ENCODE data around the gene UFC1. TPM values are rescaled to one million over a fixed set of nuclear protein-coding genes. Genes with fewer than 3 reads are reported as not detected.

UFC1 gene
- total RNA-seq, 1 experiment from 2014 or later, result 127 TPM

DNA sequence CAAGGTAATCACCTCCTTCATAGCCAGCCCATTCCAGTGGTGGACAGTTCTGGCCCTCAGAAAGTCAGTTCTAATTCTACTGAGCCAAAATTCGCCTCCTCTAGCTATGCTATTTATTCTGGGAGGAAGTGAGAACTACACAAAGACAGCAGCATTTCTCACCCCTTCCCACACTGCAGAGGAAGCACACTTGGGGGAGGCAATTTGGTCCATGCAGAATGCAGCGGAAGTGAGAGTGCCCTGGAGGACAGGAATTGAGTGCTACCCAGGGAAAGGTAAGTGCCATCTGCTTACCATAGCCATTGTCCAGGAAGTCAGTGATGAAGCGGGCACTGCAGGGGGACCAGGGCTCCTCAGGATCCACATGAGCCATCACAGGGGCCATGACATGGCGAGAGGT, 41.4 kb downstream of the UFC1 start:
- CTCF ChIA-PET, result no interaction called here
- no peak for DNase-seq (ENCODE audit: low read depth, low spot score)
- POLR2A ChIA-PET, result no interaction called here
- Histone ChIP-seq H3K27me3 (ENCODE audit: control insufficient read depth, insufficient read depth, low read length) (no peaks in the 10 kb centered on the region), H3K27ac (ENCODE audit: low read length) (no peak overlapping the region), H3K4me3 (ENCODE audit: low read depth in 2 of 2, low read length in 2 of 2) (no peak overlapping the region), H3K36me3 (ENCODE audit: control insufficient read depth, insufficient read depth, low read length) (no peaks in the 10 kb centered on the region), H3K9me3 (ENCODE audit: control insufficient read depth, insufficient read depth, low read depth, low read length) (no peaks in the 10 kb centered on the region), H3K4me1 (ENCODE audit: control insufficient read depth, insufficient read depth, low read length) (peaks cover 23% of the 10 kb centered on the region)
- in situ Hi-C loops (cut with HindIII; ENCODE audit: low pct_unique_long_range_greater_than_20kb, low sequenced_read_pairs), result no loop called here
- intact Hi-C loops (cut with micrococcal nuclease; ENCODE audit: unreplicated experiment), result no loop called here
- BruUV-seq (replicated peaks), result no TSS peak
- ATAC-seq, result no peak
- TF ChIP-seq TCF7L2 (IDR thresholded peaks at IDR 0.05; ENCODE audit: low read depth, low read length) (no peak), POLR2AphosphoS5 (IDR thresholded peaks at IDR 0.05; ENCODE audit: low read depth, low read length) (no peak), SIN3A (IDR thresholded peaks at IDR 0.05; ENCODE audit: borderline replicate concordance, insufficient read depth, low read depth, low read length) (no peak)
- TF ChIP-seq, protein P1, sequence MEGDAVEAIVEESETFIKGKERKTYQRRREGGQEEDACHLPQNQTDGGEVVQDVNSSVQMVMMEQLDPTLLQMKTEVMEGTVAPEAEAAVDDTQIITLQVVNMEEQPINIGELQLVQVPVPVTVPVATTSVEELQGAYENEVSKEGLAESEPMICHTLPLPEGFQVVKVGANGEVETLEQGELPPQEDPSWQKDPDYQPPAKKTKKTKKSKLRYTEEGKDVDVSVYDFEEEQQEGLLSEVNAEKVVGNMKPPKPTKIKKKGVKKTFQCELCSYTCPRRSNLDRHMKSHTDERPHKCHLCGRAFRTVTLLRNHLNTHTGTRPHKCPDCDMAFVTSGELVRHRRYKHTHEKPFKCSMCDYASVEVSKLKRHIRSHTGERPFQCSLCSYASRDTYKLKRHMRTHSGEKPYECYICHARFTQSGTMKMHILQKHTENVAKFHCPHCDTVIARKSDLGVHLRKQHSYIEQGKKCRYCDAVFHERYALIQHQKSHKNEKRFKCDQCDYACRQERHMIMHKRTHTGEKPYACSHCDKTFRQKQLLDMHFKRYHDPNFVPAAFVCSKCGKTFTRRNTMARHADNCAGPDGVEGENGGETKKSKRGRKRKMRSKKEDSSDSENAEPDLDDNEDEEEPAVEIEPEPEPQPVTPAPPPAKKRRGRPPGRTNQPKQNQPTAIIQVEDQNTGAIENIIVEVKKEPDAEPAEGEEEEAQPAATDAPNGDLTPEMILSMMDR (IDR thresholded peaks at IDR 0.05), result no peak
- TF ChIP-seq, protein P2, sequence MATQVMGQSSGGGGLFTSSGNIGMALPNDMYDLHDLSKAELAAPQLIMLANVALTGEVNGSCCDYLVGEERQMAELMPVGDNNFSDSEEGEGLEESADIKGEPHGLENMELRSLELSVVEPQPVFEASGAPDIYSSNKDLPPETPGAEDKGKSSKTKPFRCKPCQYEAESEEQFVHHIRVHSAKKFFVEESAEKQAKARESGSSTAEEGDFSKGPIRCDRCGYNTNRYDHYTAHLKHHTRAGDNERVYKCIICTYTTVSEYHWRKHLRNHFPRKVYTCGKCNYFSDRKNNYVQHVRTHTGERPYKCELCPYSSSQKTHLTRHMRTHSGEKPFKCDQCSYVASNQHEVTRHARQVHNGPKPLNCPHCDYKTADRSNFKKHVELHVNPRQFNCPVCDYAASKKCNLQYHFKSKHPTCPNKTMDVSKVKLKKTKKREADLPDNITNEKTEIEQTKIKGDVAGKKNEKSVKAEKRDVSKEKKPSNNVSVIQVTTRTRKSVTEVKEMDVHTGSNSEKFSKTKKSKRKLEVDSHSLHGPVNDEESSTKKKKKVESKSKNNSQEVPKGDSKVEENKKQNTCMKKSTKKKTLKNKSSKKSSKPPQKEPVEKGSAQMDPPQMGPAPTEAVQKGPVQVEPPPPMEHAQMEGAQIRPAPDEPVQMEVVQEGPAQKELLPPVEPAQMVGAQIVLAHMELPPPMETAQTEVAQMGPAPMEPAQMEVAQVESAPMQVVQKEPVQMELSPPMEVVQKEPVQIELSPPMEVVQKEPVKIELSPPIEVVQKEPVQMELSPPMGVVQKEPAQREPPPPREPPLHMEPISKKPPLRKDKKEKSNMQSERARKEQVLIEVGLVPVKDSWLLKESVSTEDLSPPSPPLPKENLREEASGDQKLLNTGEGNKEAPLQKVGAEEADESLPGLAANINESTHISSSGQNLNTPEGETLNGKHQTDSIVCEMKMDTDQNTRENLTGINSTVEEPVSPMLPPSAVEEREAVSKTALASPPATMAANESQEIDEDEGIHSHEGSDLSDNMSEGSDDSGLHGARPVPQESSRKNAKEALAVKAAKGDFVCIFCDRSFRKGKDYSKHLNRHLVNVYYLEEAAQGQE (IDR thresholded peaks at IDR 0.05; ENCODE audit: insufficient read depth in 1 of 2, low read depth in 2 of 2, low read length in 1 of 2), result no peak

DNA sequence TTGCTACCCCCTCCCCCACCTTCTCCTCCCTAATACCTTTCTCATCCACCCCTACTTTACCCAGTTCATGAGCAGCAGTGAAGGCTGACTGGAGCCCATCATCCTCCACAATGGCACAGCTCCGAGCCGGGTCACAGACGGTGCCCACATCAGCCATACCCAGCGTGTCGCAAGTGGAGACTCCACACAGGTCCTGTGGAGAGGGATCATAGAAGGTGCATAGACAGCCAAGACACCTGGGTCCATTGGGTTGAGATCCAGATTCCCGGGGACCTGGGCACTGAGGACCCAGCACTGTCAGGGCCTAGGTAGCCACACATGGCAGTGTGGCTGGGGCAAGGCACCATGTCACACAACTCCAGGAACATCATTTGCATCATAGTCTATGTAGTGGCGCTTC, 42.3 kb downstream of the UFC1 start:
- peaks cover 31% of the 10 kb centered on the region for H3K4me1 ChIP-seq (ENCODE audit: control insufficient read depth, insufficient read depth, low read length)
- in situ Hi-C loops (cut with HindIII; ENCODE audit: low pct_unique_long_range_greater_than_20kb, low sequenced_read_pairs) (no loop called here), intact Hi-C loops (cut with micrococcal nuclease; ENCODE audit: unreplicated experiment) (no loop called here)
- ChIA-PET CTCF (no interaction called here), POLR2A (no interaction called here)
- H3K9me3 ChIP-seq (ENCODE audit: control insufficient read depth, insufficient read depth, low read depth, low read length), result no peaks in the 10 kb centered on the region
- no peak for TF ChIP-seq SIN3A (IDR thresholded peaks at IDR 0.05; ENCODE audit: borderline replicate concordance, insufficient read depth, low read depth, low read length)
- TF ChIP-seq, protein P1 (IDR thresholded peaks at IDR 0.05), result no peak
- no peak for TF ChIP-seq TCF7L2 (IDR thresholded peaks at IDR 0.05; ENCODE audit: low read depth, low read length)
- TF ChIP-seq POLR2AphosphoS5 (IDR thresholded peaks at IDR 0.05; ENCODE audit: low read depth, low read length), result no peak
- TF ChIP-seq, protein P2 (IDR thresholded peaks at IDR 0.05; ENCODE audit: insufficient read depth in 1 of 2, low read depth in 2 of 2, low read length in 1 of 2), result no peak
- no peak for DNase-seq (ENCODE audit: low read depth, low spot score)
- H3K4me3 ChIP-seq (ENCODE audit: low read depth in 2 of 2, low read length in 2 of 2), result no peak overlapping the region
- H3K27ac ChIP-seq (ENCODE audit: low read length), result no peak overlapping the region
- H3K36me3 ChIP-seq (ENCODE audit: control insufficient read depth, insufficient read depth, low read length), result no peaks in the 10 kb centered on the region
- no TSS peak for BruUV-seq (replicated peaks)
- H3K27me3 ChIP-seq (ENCODE audit: control insufficient read depth, insufficient read depth, low read length), result no peaks in the 10 kb centered on the region
- ATAC-seq, result no peak
